B cell (primary cell): Measurements from ENCODE around the gene NFAT5.

ENCODE experiments used
- EZH2 ChIP-seq: IDR thresholded peaks from 2 replicates; pipeline ENCODE4 v1.6.1; 2012; ENCODE audit warnings: borderline replicate concordance, low read depth, mild to moderate bottlenecking, moderate library complexity, low read length; ENCODE audit not compliant: insufficient read depth, poor library complexity, severe bottlenecking
- TF ChIP-seq, protein P1 (sequence below): fragments of 200-600 bp; IDR thresholded peaks from one replicate; pipeline ENCODE4 v1.8.0; 2022; ENCODE audit warnings: antibody characterized with exemption, mild to moderate bottlenecking

DNA sequence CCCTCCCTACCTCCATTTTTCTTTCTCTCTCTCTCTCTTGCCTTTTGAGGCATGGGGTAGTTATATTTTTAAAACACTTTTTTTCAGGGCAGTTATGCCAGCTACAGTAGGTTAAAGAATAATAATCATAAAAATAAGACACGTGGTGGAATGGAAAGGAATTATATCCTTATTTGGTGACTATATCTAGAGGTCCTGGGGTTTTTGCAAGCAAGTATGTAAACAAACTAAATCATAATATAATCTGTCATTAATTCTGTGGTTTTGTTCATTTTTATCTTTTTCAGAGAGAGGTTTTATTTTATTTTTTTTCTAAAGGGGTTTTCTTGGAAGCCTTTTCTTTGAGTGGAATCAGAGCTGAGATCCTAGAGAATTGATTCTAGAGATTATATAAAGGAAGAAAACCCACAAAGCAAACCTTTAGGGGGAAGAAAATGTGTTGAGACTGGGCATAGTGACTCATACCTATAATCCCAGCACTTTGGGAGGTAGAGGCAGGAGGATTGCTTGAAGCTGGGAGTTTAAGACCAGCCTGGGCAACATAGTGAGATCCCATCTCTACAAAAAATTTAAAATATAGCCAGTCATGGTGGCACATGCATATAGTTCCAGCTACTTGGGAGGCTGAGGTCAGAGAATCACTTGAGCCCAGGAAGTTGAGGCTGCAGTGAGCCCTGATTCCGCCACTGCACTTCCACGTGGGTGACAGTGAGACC is 107.4 kb downstream of the NFAT5 start:
- TF ChIP-seq, protein P1, sequence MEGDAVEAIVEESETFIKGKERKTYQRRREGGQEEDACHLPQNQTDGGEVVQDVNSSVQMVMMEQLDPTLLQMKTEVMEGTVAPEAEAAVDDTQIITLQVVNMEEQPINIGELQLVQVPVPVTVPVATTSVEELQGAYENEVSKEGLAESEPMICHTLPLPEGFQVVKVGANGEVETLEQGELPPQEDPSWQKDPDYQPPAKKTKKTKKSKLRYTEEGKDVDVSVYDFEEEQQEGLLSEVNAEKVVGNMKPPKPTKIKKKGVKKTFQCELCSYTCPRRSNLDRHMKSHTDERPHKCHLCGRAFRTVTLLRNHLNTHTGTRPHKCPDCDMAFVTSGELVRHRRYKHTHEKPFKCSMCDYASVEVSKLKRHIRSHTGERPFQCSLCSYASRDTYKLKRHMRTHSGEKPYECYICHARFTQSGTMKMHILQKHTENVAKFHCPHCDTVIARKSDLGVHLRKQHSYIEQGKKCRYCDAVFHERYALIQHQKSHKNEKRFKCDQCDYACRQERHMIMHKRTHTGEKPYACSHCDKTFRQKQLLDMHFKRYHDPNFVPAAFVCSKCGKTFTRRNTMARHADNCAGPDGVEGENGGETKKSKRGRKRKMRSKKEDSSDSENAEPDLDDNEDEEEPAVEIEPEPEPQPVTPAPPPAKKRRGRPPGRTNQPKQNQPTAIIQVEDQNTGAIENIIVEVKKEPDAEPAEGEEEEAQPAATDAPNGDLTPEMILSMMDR = no peak
- no peak for TF ChIP-seq EZH2
